ENCODE data around the gene IGSF9.

Gene IGSF9

DNA sequence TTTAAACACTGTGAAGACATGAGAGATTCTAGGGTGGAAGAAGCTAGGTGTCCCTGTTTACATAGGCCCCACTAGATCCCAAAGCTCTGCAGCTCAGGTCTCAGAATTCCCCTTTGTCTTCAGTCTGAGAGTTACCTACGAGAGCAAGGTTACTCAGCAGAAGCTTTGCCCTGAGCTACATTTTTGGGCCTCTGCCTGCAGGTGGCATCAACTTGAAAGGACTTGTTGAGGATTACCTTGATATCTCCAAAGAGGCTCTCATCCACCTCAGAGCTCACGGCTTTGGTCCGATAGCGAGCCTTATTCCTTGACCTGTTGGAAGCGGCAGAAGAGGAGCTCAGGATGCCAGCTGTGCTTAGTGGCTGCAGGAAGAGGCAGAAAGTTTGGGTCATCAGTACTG, 52.5 kb downstream of the IGSF9 start:
- peak; percentile 23 for DNase-seq

DNA sequence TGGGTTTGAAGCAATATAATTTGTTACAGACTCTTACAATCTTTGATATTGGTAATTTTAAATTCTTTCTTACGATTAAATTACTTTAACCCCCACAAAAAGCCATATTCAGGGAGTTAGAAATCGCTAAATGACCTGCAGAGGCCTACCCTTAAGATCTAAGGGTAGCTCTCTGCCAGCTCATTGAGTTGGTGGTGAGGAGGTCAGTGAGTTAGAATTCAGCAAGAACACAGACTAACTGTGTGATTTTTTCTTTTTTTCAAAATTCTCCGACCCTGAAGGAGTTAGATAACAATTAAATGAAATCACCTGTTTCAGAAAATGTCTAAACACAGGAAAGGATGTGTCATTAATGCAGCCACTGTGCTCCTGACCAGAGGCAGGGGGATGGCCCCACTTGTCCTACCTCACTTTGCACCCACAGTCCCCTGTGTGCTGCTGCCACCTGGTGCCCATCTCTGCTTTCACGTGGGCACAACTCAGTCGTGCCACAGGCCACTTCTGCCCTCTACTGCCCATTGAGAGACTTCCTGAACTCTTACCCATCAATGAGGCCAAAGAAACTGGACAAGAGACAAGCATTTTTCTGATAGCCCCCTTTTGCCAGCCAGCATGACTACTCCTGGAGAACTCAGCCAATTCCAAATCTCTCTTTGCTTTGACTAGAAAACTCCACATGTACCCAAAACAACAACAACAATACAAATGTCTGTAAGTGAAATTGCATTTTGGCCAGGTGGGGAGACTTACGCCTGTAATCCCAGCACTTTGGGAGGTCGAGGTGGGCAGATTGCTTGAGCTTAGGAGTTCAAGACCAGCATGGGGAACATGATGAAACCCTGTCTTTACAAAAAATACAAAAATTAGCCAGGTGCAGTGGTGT, 53.9 kb downstream of the IGSF9 start:
- peak; percentile 86 for DNase-seq

DNA sequence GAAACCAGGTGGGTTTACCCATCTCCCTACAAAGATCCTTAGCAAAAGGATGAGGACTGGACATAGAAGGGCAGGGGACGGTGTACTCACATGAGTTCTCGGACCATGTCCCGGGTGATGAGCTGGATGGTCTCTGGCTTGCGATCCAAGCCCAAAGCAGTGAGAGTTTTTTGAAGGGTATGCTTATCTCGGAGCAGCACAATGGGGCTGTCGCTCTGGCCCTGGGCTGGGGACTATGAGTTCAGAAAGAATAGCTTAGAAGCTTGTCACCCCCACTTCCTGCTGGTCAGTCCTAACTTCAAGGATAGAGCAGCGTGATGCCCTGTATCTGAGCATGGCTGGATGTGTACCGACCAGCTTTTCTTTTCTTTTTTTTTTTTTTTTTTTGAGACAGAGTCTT, 55.0 kb downstream of the IGSF9 start:
- DNase-seq = no peak

DNA sequence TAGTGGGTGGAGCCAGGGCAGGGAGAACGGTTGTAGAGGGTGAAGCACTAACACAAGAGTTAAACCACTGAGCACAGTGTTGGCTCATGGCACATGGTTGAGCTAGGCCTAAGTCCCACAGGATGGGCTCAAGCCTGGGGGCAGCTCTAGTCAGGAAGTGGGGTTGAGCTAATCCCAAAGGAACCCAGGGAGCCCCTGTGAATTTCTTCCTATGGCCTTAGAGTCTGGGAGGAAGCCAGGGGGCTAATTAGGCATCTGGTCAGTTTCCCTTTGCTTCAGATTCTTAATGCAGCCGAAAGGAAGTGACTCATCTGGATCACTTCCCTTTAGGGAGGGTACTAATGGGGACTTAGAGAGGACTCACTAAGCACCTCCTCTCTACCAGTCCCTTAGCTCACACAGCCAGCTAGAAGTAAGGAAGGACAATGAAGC, 55.6 kb downstream of the IGSF9 start:
- DNase-seq = no peak

DNA sequence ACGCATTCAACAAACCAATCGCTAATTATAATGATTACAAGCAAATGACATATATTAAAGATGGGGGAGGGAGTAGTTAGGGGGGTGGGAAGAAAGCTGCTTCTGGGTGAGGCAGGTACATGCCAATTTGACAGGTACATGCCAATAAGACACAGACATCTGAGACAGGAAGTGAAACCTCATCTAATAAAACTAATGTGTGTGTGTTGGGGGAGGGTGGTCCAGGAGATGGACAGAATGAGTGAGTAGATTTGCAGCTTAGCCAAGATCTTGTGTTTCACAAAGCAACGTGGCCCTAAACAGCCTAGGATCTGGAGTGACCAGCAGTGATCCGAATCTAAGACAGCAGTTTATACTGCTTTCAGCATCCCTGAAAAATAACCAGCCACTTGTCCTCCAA, 56.2 kb downstream of the IGSF9 start:
- no peak for DNase-seq

DNA sequence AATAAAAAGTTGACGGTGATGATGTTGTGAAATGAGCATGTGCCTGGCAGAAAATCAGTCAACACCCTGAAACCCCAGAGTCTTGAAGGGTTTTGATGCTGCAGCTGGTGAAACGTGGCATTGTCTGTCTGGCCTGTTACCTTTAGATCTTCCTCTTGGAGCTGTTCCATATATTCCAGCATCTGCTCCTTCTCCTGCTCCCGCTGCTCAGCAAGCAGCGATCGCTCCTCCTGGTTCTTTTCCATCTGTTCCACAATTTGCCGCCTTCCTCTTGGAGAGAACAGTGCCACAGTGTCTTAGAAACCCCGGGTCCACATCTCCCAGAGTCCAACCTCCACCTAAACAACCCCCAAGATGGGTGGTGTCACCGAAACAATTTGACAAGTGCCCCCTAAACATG, 61.1 kb downstream of the IGSF9 start:
- DNase-seq = no peak

DNA sequence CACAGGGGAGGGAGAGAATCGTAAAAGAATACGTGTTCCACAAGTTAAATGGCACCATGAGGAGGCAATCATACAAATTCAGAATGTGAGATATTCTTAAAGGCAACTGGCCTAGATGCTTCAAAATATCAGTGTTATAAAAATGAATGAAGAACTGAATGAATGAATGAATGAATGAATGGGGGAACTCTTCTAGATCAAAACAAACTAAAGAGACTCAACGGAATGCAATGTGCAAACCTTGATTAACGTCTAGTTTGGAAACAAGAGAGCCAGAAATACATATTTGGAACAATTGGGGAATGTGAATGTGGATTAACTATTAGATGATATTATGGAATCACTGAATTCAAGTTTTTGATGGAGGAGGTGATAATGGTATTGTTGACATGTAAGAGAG, 62.3 kb downstream of the IGSF9 start:
- DNase-seq = no peak

DNA sequence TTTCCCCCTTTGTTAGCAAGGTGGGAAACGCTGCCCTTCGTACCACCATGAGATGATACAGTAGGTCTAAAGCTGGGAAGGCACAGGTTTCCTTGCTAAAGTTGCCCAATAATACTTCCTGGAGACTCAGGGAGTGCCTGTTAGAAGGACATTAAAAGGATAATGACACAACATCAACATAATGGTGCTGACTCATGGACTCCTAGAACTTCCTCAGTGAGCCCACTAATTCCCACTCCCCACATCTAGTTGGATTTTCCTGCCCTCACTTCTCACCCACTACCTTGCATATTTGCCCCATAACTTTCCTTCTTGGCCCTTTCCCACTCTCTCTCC, 62.9 kb downstream of the IGSF9 start:
- no peak for DNase-seq

DNA sequence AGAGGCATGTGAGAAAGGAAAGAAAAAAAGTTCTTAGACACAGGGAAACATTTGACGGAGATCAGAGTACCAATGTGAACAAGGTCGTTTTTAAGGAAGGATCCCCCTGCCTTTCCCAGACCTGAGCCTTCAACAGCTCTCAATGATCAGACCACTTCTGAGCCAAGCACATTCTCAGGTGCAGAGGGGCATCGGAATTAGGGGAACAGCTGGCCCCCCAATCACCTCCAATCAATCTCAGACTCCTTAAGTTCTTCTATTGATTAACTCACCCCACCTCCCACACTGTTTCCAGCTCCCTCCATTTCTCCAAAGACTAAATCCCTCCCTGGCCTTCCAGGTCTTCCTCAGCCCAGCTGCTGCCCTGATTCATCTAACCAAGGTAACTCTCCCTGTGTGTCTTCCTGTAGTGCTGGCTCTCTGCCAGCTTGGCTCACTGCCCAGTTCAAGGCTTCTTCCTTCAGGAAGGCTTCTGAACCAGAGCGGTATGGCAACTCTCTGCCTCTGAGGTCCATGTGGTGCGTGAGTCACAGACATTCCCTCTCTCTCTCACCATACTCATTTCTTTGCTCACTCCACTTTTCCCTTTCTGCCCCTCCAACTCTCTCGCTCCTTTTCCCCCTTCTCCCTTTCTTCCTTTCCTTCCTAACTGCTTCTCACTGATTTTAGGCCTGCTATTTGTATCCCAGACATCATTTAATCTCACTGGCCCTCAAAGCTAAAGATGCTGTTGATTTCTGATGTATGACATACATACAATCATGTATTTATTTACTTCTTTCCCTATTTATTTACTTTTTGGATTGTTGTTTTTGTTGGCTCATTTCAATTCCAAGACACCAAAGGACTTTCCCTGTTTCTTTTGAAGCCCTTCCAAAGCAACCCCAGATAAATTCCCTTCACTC, 63.5 kb downstream of the IGSF9 start:
- DNase-seq = peak; percentile 47

DNA sequence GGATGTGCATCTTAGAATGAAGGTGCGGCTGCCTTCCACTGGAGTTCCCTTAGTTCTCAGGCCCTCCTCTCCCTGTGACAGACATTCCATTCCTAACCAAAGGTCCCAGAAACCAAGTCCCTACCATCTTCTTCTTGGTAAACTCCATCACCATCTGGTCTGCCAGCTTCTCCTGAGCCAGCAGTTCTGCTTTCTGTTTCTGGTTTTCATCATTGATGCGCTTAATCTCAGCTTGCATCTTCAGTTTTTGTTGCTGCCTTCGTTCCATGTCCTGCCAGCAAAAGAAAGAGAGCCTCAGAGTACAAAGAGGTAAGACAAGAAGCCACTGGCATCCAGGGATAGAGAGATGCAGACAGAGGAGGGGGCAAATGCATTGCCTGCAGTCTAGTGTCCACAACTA, 65.0 kb downstream of the IGSF9 start:
- no peak for DNase-seq

DNA sequence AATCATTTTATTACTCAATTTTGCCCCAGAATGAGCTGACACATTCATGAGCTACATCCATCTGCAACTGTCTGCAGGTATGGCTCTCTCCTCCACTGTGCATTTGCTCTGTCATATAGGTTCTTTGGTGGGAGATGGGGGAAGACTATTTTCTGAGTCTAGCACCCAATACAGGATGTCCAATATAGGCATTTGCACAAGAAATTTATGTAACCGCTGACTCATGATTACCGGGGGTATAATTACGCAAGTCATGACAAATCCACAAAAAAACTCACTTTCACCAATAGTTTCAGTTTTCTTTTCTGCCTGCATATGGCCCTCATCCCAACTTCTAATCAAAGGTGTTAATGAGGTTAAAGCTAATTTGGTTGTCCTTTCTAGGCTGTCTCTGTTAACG, 65.4 kb downstream of the IGSF9 start:
- no peak for DNase-seq

DNA sequence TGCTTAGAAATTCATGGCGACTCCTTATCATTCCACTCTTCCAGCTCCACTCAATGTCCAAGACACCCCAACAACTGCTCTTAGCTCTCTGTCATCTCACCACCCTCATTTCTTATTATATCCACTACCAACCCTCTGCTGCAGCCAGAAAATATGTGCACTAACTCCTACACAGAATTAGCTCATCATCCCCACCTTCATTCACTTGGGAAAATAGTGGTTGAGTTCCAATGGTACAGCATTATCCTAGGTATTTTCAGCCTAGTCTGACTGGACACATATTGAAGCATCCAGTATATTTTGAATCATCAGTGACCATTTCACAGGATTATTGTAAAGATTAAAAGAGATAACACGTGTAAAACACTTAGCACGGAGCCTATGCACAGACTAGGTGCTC, 66.3 kb downstream of the IGSF9 start:
- DNase-seq = no peak

DNA sequence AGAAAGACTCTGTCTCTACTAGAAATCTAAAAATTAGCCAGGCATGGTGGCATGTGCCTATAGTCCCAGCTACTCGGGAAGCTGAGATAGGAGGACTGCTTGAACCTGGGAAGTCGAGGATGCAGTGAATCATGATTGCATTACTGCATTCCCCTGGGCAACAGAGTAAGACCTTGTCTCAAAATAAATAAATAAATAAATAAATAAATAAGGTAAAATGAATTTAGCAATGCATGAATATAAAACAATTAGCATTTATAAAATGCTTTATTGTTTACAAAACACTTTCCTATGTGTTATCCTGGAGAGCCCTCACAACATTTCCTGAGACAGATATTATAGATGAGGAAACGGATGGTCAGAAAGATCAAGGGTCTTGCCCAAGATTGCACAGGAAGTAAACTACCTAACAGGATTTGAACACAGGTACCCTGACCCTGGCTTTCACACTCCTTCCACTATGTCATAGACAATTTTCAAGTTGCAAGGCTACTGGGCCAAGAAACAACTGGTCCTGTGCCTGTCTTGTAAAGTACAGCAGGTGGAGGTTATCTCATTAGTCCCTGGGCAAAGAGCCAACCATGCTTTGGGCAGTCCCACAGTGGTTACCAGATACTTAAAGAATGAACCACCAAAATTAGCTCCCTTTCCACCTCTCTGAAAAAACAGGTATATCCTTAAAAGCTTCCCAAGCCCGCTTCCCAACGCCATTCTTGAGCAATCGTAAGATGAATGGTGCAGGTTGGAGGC, 67.5 kb downstream of the IGSF9 start:
- DNase-seq = no peak

All from CD4-positive, alpha-beta T cell treated with Interleukin-12 subunit alpha and Interleukin-12 subunit beta, for 1 hour (primary cell).